ENCODE measurements around the gene GDPD5.

GDPD5 gene

GRCh38 chr11:75516140-75516539 lies 9.6 kb downstream of the GDPD5 start:
- no peak for DNase-seq (ENCODE audit: low read depth)

DNA sequence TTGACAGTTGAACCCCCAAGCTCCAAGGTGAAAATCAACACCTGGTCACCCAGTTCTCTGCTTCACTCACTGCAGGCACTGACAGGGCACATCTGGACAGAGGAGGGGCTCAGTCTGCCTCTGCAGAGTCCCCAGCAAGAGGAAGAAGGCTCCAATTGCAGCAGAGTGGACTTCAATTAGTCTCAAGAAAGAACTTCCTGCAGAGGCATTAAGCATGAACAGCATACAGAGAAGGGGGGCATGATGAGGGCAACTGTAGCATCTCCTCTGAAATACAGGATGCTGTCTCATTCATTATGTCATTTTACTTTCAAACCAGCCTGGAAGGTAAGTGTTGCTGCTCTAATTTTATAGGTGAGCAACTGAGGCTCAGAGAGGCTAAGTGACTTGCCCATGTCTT lies 11.1 kb downstream of the GDPD5 start:
- DNase-seq (ENCODE audit: low read depth): no peak

DNA sequence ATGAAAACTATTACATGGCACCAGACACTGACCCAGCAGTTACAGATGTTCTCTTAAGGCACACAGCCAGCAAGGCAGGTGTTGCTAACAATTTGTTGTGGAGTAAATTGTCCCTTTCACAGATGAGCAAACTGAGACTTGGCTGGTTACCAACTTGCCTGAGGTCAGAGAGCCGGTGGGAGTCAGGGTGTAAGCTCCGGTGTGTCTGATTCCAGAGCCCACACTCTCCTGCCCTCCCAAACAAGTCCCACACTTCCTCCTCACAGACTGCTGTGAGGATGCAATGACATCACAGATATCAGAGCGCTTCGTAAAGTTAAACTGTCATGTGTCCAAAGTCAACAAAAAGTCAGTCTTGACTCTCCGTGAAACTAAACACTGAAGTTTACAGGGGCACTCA lies 12.5 kb downstream of the GDPD5 start:
- DNase-seq (ENCODE audit: low read depth): no peak

DNA sequence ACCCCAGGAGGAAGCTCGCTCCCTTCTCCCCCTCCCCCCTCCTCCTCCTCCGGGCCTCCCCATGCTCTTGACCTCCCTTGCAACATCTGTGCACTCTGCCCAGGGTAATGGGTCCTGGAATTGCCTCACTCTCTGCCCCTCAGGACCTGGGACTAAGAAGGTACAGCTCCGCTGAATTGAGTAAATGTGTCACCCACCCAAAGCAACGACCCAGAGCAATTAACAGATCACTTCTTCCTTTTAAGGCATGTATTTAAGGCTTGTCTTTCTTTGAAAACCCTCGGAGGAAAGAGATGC lies 15.1 kb downstream of the GDPD5 start:
- DNase-seq (ENCODE audit: low read depth): no peak

- no peak for DNase-seq (ENCODE audit: low read depth)
Observed at GRCh38 chr11:75510004-75510722, 15.6 kb downstream of the GDPD5 start.

- no peak for DNase-seq (ENCODE audit: low read depth)
Observed at GRCh38 chr11:75509020-75509720, 16.6 kb downstream of the GDPD5 start.

DNA sequence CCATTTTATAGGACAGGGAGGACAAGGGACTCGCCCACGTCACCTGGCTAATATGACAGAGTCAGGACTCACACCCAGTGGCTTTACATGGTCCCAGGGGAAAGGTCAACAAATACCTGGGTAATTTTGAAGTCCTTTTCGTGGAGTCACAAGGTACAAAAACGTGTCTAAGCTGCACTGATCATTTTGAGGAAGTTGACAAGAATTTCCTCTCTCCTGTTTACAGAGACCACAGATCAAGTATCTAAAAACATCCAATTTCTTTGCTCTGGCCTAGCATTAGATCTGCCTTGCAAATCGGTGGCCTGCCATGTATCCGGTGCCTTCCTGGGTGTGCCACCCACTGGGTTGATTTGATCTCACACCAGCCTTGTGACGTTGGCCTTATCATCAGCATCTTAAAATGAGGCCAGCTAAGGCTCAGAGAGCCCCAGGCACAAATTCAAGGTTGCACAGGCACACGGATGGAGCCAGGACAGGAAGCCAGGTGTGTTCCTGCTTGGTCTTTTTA lies 17.6 kb downstream of the GDPD5 start:
- no peak for DNase-seq (ENCODE audit: low read depth)

GRCh38 chr11:75507571-75507970 lies 18.2 kb downstream of the GDPD5 start:
- DNase-seq (ENCODE audit: low read depth): no peak

DNA sequence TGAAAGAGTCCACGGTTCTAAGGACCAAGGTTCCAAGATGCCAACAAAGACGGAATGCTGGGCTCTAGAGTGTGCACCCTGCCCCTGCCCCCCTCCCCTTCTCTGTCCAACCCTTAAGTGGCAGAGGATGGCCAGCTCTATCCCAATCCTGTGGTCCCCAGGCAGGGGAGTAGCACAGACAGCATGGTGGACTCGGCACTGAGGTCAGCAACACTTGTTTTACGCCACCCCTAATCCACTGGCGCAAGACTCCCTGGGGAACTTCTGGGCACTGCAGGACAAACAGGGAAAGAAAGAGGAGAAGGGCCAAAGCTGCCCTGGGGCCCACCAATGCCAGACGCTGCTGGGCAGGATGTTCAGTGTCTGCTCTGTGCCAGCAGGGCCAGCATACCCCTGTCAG lies 18.9 kb downstream of the GDPD5 start:
- no peak for DNase-seq (ENCODE audit: low read depth)

DNA sequence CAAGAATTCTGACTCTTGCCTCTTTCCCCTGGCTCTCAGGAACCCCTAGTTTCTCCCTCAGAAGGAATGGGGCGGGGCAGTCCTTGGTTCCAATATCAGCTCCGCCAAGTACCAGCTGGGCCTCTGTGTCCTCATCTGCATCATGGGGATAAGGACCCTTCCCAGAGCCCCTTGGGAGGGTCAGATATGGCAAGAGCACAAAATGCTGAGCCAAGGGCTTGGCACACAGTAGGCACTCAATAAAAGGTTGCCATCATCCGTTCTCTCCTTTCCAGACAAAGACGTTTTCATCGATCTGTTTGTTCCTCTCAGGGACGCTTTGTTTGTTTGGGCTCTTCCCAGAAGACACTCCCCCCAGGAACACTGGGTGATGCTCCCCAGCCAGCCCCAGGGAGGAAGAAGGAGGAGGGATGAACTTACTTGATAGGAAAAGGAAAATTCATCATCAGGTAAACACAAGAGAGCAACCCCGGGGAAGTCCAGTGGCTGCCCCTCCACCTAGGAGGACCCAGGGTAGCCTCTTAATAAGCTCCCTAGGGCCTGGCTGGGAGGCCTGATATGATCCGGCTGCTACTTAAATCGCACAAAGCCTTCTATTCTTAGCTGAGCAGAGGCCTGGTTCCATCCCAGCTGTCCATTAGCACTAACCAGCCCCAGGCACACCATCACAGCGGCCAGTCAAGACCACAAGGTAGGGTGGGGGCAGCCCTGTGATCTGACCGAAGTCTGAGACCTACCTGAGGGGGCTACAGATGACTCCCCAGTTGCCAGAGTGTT lies 19.6 kb downstream of the GDPD5 start:
- no peak for DNase-seq (ENCODE audit: low read depth)

DNA sequence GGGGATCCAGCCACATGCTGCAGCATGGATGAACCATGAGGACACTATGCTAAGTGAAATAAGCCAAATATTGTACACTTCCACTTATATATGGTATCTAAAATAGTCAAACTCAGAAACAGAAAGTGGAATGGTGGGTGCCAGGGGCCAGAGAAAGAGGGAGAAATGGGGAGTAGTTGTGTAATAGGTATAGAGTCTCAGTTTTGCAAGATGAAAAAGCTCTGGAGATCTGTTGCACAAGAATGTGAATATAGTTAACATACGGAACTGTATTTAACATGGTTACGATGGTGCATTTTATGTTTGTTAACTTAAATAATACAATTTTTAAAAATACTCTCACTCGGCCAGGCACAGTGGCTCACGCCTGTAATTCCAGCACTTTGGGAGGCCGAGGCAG lies 21.2 kb downstream of the GDPD5 start:
- DNase-seq (ENCODE audit: low read depth): no peak

- DNase-seq (ENCODE audit: low read depth): no peak
Observed at GRCh38 chr11:75503531-75504099, 22.1 kb downstream of the GDPD5 start.

DNA sequence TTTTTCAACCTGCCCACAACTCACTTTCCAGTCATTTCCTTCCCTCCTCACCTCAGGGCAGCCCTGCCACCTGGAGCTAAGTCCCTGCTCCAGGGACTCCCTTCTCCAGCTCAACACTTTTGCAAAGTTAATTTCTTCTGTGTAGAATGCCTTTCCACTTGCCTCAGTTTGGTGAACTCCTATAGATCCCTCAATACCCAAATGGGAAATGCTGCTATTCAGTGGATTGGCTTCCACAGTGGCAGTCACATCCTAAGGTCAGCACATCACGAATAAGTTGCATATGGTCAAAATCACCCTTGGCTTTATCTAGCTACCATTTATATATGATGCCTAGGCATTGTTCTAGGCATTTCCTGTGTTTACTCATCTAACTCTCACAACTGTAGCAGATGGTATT lies 23.6 kb downstream of the GDPD5 start:
- no peak for DNase-seq (ENCODE audit: low read depth)

DNA sequence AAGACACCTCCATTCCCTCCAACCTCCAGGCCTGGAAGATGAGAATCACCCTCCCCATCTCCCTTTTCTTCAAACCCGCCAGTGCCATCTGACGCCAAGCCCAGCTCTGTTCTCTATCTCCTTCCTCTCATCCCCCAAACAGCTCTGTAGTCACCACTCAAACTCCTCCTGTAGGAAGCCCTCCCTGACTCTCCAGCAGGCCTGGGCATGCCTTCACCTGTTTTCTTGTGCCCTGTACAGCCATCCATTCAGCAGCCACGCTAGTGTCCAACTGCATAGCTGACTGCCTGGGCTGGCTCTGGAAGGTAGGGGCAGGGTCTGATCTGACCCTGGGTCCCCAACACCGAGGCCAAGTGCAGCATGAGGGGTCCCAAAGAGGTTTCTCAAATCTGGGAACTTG lies 25.0 kb downstream of the GDPD5 start:
- DNase-seq (ENCODE audit: low read depth): no peak

GRCh38 chr11:75499423-75500190 lies 26.1 kb downstream of the GDPD5 start:
- no peak for DNase-seq (ENCODE audit: low read depth)

DNA sequence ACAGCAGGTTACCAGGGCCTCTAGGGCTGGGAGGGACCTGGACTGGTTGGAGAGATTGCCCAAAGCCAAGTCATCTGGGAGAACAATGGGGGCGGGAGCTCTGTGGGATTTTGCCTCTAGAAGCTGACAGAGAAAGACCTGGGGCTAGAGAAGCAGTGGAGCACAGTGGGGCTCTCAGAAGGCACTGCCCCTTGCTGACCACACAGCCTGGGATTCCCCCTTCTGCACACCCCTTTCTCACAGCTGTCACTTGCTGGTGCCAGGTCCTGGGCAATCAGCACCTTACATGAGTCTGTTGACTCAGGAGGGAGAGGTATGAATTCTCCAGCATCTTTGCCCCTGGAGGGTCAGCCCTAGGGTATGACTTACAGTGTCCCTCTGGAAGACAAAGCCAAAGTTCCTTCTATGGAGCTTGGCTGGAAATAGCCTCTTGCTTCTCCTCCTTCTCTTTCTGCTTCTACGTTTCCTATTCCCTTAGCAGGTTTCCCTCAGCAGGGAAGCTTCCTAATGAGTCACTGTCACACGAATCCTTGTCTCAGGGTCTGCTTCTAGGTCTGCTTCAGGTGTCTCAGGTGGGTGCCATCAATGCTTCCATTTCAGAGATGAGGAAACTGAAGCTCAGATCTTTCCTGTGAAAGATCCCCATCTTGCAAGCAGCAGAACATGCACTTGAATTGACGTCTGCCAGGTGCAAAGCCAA lies 27.0 kb downstream of the GDPD5 start:
- no peak for DNase-seq (ENCODE audit: low read depth)

GRCh38 chr11:75497788-75498409 lies 27.8 kb downstream of the GDPD5 start:
- no peak for DNase-seq (ENCODE audit: low read depth)

DNA sequence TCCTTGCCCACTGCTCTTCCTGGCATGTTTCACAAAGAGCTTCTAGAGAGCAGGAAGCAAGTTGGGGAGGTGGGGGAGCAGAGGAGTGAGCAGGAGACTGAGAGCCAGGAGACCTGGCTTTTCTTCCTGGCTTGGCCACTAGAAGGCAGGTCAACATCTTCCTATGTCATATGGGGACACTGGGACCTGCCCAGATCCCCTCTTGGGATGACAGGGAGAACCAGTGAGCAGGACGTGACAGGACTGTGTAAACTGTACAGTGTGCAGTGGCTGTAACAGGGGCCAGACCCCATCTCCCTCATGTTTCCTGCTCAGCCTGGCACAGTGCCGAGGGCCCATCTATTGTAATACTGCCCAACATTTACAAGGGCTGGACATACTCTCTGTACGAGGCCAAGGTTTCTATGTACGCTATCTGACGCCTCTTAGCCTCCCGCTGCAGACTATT lies 29.4 kb downstream of the GDPD5 start:
- no peak for DNase-seq (ENCODE audit: low read depth)

DNA sequence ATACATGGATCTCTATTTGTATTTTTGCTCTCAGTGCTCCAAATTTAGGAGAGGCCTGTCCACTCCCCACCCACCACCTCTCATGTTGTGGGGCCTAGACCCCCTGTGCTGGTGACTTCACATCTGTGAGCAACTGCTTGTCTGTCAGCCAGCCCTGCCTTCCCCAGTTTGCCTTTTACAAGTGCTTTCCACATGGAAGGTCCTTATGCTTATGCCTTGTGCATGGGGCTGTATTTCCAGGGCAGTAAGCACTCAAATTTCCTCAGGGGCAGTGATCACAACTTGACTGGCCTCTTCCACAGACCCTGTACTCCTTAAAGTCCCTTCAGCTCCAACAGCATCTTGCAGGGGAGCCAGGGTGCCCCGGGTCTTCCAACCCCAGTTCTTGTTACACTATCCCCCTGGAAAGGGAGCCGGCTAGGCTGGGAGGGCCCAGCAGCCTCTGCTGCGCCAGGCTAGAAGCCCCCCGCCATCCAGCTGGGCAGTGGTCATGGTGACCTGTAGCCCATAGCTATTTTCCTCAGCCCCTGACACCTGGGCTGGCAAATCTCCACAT lies 29.9 kb downstream of the GDPD5 start:
- DNase-seq (ENCODE audit: low read depth): no peak

DNA sequence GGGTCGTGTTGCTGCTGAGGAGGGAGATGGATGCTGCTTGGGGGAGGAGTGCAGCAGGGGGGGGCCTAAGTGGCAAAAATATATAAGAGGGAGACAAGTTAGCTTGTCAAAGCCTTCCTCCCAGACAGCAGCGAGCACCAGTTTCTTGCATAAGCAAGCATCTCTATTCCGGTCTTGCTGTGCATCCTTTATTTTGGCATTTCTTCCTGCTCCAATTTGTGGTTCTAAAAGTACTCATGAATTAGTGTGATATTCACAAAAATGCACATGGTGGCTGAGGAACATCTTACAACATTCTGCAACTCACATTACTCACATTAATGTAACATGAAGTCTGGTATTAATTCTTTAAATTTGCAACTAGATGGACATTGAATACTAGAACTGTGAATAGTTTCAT lies 32.1 kb downstream of the GDPD5 start:
- no peak for DNase-seq (ENCODE audit: low read depth)
